Measurements from ENCODE around the gene AIMP2. TPM values are rescaled to one million over a fixed set of nuclear protein-coding genes. Genes with fewer than 3 reads are reported as not detected.
"Not testable (repeated sequence)": the region's sequence is repeated elsewhere in the genome, so short reads cannot be mapped to it uniquely, and the experiment has no call there.

AIMP2 gene
- polyA plus RNA-seq, 3 donors: 20.7 to 27.0 (median 22.5) TPM

DNA sequence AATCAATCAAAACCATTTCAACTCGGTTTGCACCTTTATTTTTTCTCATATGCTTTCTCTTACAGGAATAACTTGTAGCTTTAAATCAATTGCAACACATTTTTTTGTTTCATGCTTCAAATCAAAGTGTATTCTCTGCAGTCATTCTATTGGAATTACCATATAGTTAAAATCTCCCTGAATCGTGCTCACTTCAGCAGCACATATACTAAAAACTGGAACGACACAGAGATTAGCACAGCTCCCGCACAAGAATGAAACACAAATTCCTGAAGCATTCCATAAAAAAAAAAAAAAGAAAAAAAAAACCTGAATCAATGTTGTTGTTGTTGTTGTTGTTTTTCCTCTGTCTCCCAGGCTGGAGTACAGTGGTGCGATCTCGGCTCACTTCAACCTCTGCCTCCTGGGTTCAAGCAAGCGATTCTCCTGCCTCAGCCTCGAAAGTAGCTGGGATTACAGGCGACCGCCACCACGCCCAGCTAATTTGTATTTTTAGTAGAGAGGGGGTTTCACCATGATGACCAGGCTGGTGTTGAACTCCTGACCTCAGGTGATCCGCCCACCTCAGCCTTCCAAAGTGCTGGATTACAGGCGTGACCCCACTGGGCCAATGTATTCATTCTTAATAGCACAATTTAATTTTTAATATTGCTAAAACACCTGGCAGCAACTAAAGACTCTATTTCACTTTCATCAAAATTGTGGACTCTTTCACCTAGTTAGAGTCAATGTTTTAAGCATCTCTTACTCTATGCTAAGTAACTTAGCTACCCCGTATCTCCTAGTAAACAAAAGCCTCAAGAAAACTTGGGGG lies 48.5 kb downstream of the AIMP2 start:
- DNase-seq (ENCODE audit: extremely low read depth in 1 of 11, low read depth in 9 of 11, low spot score in 4 of 11): no peak

DNA sequence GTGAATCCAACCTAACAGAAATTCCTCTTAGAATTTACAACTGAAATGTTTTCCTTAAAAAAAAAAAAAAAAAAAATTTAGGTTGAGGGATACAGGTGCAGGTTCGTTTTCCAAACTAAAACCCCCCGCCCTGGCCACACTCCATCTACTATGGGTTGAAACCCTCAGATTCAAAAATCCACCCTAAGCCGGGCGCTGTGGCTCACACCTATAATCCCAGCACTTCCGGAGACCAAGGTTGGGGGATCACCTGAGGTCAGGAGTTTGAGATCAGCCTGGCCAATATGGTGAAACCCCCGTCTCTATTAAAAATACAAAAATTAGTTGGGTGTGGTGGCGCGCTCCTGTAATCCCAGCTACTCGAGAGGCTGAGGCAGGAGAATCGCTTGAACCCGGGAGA lies 50.9 kb downstream of the AIMP2 start:
- DNase-seq (ENCODE audit: extremely low read depth in 1 of 11, low read depth in 9 of 11, low spot score in 4 of 11): not testable (repeated sequence)

DNA sequence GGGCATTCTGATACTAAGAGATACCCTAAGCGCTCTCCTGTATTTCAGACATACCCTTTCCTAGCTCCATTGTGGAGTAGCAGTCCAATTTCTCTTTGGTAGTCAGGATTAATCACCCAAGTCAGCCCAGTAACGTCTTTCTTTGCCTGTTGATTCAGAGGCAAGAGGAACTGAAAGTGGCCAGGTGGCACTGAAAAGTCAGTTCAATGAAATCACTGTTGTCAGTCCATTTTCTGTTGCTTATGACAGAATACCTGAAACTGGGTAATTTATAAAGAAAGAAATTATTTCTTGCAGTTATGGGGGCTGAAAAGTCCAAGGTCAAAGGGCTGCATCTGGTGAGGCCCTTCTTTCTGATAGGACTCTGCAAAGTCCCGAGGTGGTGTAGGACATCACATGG lies 62.3 kb downstream of the AIMP2 start:
- DNase-seq (ENCODE audit: extremely low read depth in 1 of 11, low read depth in 9 of 11, low spot score in 4 of 11): no peak

Other genes starting within 250 kb of the AIMP2 start
- 10 to 100 TPM; 33.3 to 37.2 (median 35.4) TPM for gene RNF216, start 227.6 kb upstream of the AIMP2 start, polyA plus RNA-seq (ENCODE audit: insufficient read length in 3 of 3)
- under 1 TPM in 2 of 3 donors, not detected in 1; 0.50 to 0.65 TPM for gene OCM, start 128.5 kb upstream of the AIMP2 start, polyA plus RNA-seq (ENCODE audit: insufficient read length in 3 of 3)
- 10 to 100 TPM; 74.0 to 88.6 (median 85.9) TPM for gene CCZ1, start 110.5 kb upstream of the AIMP2 start, polyA plus RNA-seq (ENCODE audit: insufficient read length in 3 of 3)
- gene RSPH10B, start 38.6 kb upstream of the AIMP2 start, polyA plus RNA-seq (ENCODE audit: insufficient read length in 3 of 3): 1 to 10 TPM in 1 of 3 donors, under 1 TPM in 2; 0.61 to 1.0 (median 0.79) TPM
- gene PMS2, start 223 bp upstream of the AIMP2 start, polyA plus RNA-seq (ENCODE audit: insufficient read length in 3 of 3): 10 to 100 TPM; 20.0 to 24.9 (median 24.7) TPM
- 1 to 10 TPM; 1.0 to 3.9 (median 1.0) TPM for gene ANKRD61, start 22.1 kb downstream of the AIMP2 start, polyA plus RNA-seq (ENCODE audit: insufficient read length in 3 of 3)
- gene EIF2AK1, start 49.9 kb downstream of the AIMP2 start, polyA plus RNA-seq (ENCODE audit: insufficient read length in 3 of 3): 100 to 1,000 TPM in 2 of 3 donors, 10 to 100 TPM in 1; 96.8 to 119 (median 104) TPM
- 10 to 100 TPM; 17.6 to 23.3 (median 19.6) TPM for gene USP42, start 95.7 kb downstream of the AIMP2 start, polyA plus RNA-seq (ENCODE audit: insufficient read length in 3 of 3)